NOMO-1 treated with dmso at 0.1 percent for 144 hours (cell line): ENCODE results near the gene LSM5.

ENCODE experiments used
- DNase-seq: peaks from one replicate; lab custom pipeline; 2025; ENCODE audit not compliant: unreplicated experiment; lab: John Stamatoyannopoulos, UW

Gene LSM5

GRCh38 chr7:32462977-32463376 is 27.2 kb downstream of the LSM5 start:
- no peak for DNase-seq

- DNase-seq, result no peak
These were observed 27.7 kb downstream of the LSM5 start for GRCh38 chr7:32462451-32462850.

- no peak for DNase-seq
These were observed 28.7 kb downstream of the LSM5 start for GRCh38 chr7:32461484-32461883.

- DNase-seq, result no peak
These were observed 30.4 kb downstream of the LSM5 start for GRCh38 chr7:32459788-32460187.

- DNase-seq, result no peak
These were observed 32.2 kb downstream of the LSM5 start for GRCh38 chr7:32458025-32458424.

- no peak for DNase-seq
These were observed 36.7 kb downstream of the LSM5 start for GRCh38 chr7:32453341-32454011.

- DNase-seq, result no peak
These were observed 43.0 kb downstream of the LSM5 start for GRCh38 chr7:32447218-32447617.

- no peak for DNase-seq
These were observed 53.8 kb downstream of the LSM5 start for GRCh38 chr7:32436146-32436928.
